Lower leg skin (tissue), 4 donors: ENCODE data around the gene CMIP. TPM values are rescaled to one million over a fixed set of nuclear protein-coding genes. Genes with fewer than 3 reads are reported as not detected.

Experiments used
- DNase-seq, 2 donors: peaks; one replicate each; pipeline ENCODE4 v3.0.0-alpha.2; 2019; ENCODE audit warnings: low spot score in 2 of 2
- H3K4me3 ChIP-seq: fragments of 200-600 bp; sonication (generic); 2 replicates; pipeline ENCODE4 v1.5.1; 2017; ENCODE audit warnings: mild to moderate bottlenecking, low read depth; ENCODE audit not compliant: poor library complexity, severe bottlenecking
- POLR2A ChIP-seq, 2 donors: fragments of 450-650 bp; IDR thresholded peaks; one replicate each; pipeline ENCODE4 v1.6.1; 2016 to 2017; ENCODE audit warnings: antibody characterized with exemption in 2 of 2, mild to moderate bottlenecking in 1 of 2, moderate library complexity in 1 of 2
- WGBS, 2 donors: methylation state at CpG; one replicate each; pipeline ENCODE4 v1.1.5; 2018; 5-methylcytosine and 5-hydroxymethylcytosine counted together
- intact Hi-C: fragments of 100-400 bp; cut with DNase I; formaldehyde crosslinking; loops from one replicate; pipeline ENCODE4 v1.15.0; 2023; ENCODE audit warnings: low total_unique reads
- total RNA-seq, 4 donors: library from RNA; depleted of rRNA; stranded (reverse); fragments of >200 nt; gene quantifications; one replicate each; pipeline ENCODE4 v1.1.0, GENCODE V29; 2016
- TF ChIP-seq, protein P1 (sequence below), 3 donors: fragments of 450-650 bp; IDR thresholded peaks; one replicate each; pipeline ENCODE4 v1.5.1; 2016; ENCODE audit warnings: antibody characterized with exemption in 3 of 3, mild to moderate bottlenecking in 3 of 3, moderate library complexity in 2 of 3

CMIP gene
- total RNA-seq, 4 donors from 2014 or later: 53.7 to 115 (median 77.4) TPM

DNA sequence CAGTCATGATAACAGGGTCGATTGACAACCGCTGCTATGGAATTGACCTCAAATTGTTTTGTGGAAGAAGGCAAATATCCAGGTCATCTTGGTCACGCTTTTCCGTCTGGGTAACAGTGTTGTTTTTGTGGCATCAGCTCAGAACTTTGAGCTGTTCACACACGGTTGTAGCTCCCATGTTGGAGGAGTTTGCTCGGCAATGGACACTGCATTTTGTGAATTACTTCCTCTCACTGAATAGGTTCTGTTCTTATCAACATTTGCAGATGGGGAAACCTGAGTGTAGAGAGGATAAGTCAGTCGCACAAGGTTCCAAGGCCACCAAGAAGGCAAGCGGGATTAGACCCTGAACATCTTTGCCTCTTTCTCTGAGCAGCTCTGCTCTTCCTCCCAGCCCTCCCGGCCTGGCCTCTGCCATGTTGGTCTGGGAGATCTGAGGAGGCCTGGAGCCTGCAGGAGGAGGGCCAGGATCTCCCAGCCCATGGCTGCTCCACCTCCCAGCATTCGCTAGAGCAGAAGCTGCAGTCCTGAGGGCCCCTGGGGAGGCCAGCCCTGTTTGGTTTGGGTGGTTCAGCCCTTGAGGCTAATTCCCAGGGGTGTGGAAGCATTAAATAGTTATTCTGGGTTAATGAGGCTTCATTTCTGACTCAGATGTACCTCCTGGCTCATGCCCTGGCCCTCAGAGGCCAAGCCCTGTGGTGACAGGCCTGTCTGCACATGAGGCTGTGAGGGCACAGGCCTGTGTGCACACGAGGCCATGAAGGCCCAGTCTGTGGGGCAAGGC, 180.3 kb downstream of the CMIP start:
- intact Hi-C loops: no loop called here
- WGBS, 2 donors: 66 to 68% methylated on average over 10 to 11 of the region's 11 CpGs
- TF ChIP-seq, protein P1, sequence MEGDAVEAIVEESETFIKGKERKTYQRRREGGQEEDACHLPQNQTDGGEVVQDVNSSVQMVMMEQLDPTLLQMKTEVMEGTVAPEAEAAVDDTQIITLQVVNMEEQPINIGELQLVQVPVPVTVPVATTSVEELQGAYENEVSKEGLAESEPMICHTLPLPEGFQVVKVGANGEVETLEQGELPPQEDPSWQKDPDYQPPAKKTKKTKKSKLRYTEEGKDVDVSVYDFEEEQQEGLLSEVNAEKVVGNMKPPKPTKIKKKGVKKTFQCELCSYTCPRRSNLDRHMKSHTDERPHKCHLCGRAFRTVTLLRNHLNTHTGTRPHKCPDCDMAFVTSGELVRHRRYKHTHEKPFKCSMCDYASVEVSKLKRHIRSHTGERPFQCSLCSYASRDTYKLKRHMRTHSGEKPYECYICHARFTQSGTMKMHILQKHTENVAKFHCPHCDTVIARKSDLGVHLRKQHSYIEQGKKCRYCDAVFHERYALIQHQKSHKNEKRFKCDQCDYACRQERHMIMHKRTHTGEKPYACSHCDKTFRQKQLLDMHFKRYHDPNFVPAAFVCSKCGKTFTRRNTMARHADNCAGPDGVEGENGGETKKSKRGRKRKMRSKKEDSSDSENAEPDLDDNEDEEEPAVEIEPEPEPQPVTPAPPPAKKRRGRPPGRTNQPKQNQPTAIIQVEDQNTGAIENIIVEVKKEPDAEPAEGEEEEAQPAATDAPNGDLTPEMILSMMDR (IDR thresholded peaks at IDR 0.05): no peak
- no peak for TF ChIP-seq POLR2A (IDR thresholded peaks at IDR 0.05)
- no peak overlapping the region for H3K4me3 ChIP-seq
- no peak for DNase-seq

- no peak for DNase-seq
- no peak overlapping the region for H3K4me3 ChIP-seq
- WGBS, 2 donors: 36 to 48% methylated on average over 7 to 8 of the region's 9 CpGs
- intact Hi-C loops: no loop called here
- no peak for TF ChIP-seq POLR2A (IDR thresholded peaks at IDR 0.05)
- TF ChIP-seq, protein P1 (IDR thresholded peaks at IDR 0.05): no peak
These were observed 181.0 kb downstream of the CMIP start for GRCh38 chr16:81625544-81626153.

DNA sequence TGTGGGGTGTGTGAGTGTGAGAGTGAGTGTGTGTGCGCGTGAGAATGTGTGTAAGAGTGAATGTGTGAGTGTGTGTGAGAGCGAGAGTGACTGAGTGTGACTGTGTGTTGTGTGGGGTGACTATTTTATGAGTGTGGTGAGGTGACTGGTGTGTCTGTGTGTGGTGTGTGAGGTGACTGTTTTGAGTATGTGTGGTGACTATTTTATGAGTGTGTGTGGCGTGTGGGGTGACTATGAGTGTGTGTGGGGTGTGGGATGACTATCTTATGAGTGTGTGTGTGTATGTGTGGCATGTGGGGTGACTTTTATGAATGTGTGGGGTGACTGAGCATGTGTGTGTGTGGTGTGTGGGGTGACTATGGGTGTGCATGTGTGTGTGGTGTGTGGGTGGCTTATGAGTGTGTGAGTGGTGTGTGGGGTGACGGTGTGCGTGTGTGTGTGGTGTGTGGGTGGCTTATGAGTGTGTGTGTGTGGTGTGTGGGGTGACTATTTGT, 181.6 kb downstream of the CMIP start:
- 59 to 69% methylated on average over 6 of the region's 6 CpGs for WGBS, 2 donors
- TF ChIP-seq POLR2A (IDR thresholded peaks at IDR 0.05): no peak
- TF ChIP-seq, protein P1 (IDR thresholded peaks at IDR 0.05): peak in 1 of 3 donors; percentile 10
- no peak for DNase-seq
- intact Hi-C loops: no loop called here
- no peak overlapping the region for H3K4me3 ChIP-seq

DNA sequence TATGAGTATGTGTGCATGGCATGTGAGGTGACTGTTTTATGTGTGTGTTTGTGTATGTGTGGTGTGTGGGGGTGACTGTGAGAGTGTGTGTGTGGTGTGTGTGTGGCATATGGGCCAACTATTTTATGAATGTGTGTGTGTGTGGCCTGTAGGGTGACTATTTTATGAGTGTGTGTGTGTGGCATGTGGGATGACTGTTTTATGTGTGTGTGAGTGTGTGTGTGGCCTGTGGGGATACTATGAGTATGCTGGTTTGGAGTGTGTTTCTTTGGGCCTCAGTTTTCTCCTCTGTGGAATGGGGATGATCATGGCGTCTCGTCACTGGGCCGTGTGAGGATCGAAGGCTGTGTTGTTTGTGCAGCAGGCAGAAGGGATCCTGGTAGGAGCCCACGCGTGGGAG, 182.4 kb downstream of the CMIP start:
- intact Hi-C loops: no loop called here
- no peak for DNase-seq
- 93 to 95% methylated on average over 6 of the region's 6 CpGs for WGBS, 2 donors
- no peak for TF ChIP-seq POLR2A (IDR thresholded peaks at IDR 0.05)
- no peak overlapping the region for H3K4me3 ChIP-seq

DNA sequence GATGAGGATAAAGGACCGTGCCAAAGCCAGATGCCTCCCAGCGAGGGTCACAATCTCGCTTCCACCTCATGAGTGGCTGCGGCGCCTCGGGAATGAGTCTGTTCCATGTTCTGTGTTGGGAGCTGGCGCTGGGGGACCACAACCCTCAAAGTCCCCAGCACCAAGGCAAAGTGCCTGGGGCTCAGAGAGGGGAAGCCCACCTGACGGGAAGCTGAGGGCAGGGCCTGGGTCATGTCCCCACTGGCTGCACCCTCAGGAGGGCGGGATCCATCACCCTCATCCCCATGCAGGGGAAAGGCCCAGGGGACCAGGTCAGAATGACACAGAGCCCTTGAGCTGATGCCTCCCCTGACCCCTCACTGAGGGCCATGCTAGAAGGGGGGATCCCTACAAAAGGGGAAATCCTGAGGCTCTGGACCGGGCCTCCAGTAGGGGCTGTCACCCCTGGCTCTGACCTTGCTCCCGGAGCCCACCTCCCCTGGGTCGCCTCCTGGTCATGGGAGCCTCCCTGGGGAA, 183.2 kb downstream of the CMIP start:
- intact Hi-C loops: no loop called here
- 89 to 92% methylated on average over 9 to 12 of the region's 12 CpGs for WGBS, 2 donors
- no peak for DNase-seq
- TF ChIP-seq, protein P1 (IDR thresholded peaks at IDR 0.05): no peak
- no peak for TF ChIP-seq POLR2A (IDR thresholded peaks at IDR 0.05)
- H3K4me3 ChIP-seq: no peak overlapping the region
